Breast epithelium (tissue), 4 donors: ENCODE results near the gene CFTR. TPM values are rescaled to one million over a fixed set of nuclear protein-coding genes. Genes with fewer than 3 reads are reported as not detected.

Experiments
- DNase-seq, 2 donors: peaks; one replicate each; pipeline ENCODE4 v3.0.0-alpha.2; 2019; ENCODE audit warnings: low spot score in 2 of 2
- H3K27ac ChIP-seq, 2 donors: fragments of 200-600 bp; sonication (generic) in 1 of 2; one replicate each; pipeline ENCODE4 v1.5.1; 2016 to 2019; ENCODE audit warnings: mild to moderate bottlenecking in 1 of 2
- H3K27me3 ChIP-seq, 2 donors: fragments of 200-600 bp; sonication (generic) in 1 of 2; one replicate each; pipeline versions ENCODE4 v1.5.1 to v1.6.0; 2017 to 2019; ENCODE audit warnings: control low read depth in 1 of 2, mild to moderate bottlenecking in 1 of 2
- H3K36me3 ChIP-seq: fragments of 200-600 bp; one replicate; pipeline ENCODE4 v1.5.1; 2019
- H3K4me1 ChIP-seq, 2 donors: fragments of 200-600 bp; sonication (generic); one replicate each; pipeline ENCODE4 v1.5.1; 2016 to 2019; ENCODE audit warnings: control low read depth in 1 of 2
- H3K4me3 ChIP-seq, 3 donors: fragments of 200-600 bp; sonication (generic); 1 replicate in 2 of 3; 2 replicates in 1 of 3; pipeline ENCODE4 v1.5.1; 2016 to 2019; ENCODE audit warnings: mild to moderate bottlenecking in 3 of 3, moderate library complexity in 2 of 3
- H3K9me3 ChIP-seq, 2 donors: fragments of 200-600 bp; sonication (generic) in 1 of 2; one replicate each; pipeline ENCODE4 v1.5.1; 2016 to 2019; ENCODE audit warnings: control low read depth in 1 of 2
- CTCF ChIP-seq, 3 donors: fragments of 450-650 bp; IDR thresholded peaks; one replicate each; pipeline ENCODE4 v1.5.1; 2016 to 2017; ENCODE audit warnings: antibody characterized with exemption in 3 of 3, mild to moderate bottlenecking in 3 of 3, moderate library complexity in 3 of 3
- POLR2A ChIP-seq: fragments of 450-650 bp; IDR thresholded peaks from one replicate; pipeline ENCODE4 v1.6.1; 2016; ENCODE audit warnings: antibody characterized with exemption, mild to moderate bottlenecking, moderate library complexity
- POLR2AphosphoS5 ChIP-seq, 3 donors: sonication (generic); formaldehyde crosslinking; IDR thresholded peaks; one replicate each; pipeline ENCODE4 v1.6.1; 2017; ENCODE audit warnings: antibody characterized with exemption in 3 of 3
- intact Hi-C: fragments of 100-400 bp; cut with DNase I; formaldehyde crosslinking; loops from one replicate; pipeline ENCODE4 v1.15.1; 2023; ENCODE audit warnings: low total_unique reads
- total RNA-seq, 3 donors: library from RNA; depleted of rRNA; stranded (reverse); fragments of >200 nt; gene quantifications; one replicate each; pipeline ENCODE4 v1.1.0, GENCODE V29; 2016

Gene CFTR
- total RNA-seq, 3 donors from 2014 or later = 1.3 to 16.4 TPM; not detected in 1

- no peak for DNase-seq
- no peaks in the 10 kb centered on the region for H3K9me3 ChIP-seq
- no peaks in the 10 kb centered on the region for H3K36me3 ChIP-seq
- TF ChIP-seq POLR2A (no peak), CTCF (IDR thresholded peaks at IDR 0.05) (no peak), POLR2AphosphoS5 (IDR thresholded peaks at IDR 0.05) (no peak)
- no peaks in the 10 kb centered on the region for H3K4me1 ChIP-seq
- no peak overlapping the region for H3K27ac ChIP-seq
- no peak overlapping the region for H3K4me3 ChIP-seq
- no peaks in the 10 kb centered on the region for H3K27me3 ChIP-seq
- intact Hi-C loops = no loop called here
Measured at GRCh38 chr7:117564080-117564479, 84.3 kb downstream of the CFTR start.

- DNase-seq = no peak
- intact Hi-C loops = no loop called here
- no peaks in the 10 kb centered on the region for H3K27me3 ChIP-seq
- no peaks in the 10 kb centered on the region for H3K4me1 ChIP-seq
- no peaks in the 10 kb centered on the region for H3K9me3 ChIP-seq
- no peak overlapping the region for H3K27ac ChIP-seq
- H3K4me3 ChIP-seq = no peak overlapping the region
- TF ChIP-seq POLR2AphosphoS5 (IDR thresholded peaks at IDR 0.05) (no peak), POLR2A (no peak), CTCF (IDR thresholded peaks at IDR 0.05) (no peak)
- H3K36me3 ChIP-seq = no peaks in the 10 kb centered on the region
Measured at GRCh38 chr7:117564627-117565026, 84.8 kb downstream of the CFTR start.

GRCh38 chr7:117565226-117565625 lies 85.4 kb downstream of the CFTR start:
- intact Hi-C loops = no loop called here
- Histone ChIP-seq H3K36me3 (no peaks in the 10 kb centered on the region), H3K27ac (no peak overlapping the region), H3K9me3 (no peaks in the 10 kb centered on the region), H3K4me3 (no peak overlapping the region), H3K27me3 (no peaks in the 10 kb centered on the region), H3K4me1 (no peaks in the 10 kb centered on the region)
- TF ChIP-seq POLR2AphosphoS5 (IDR thresholded peaks at IDR 0.05) (no peak), POLR2A (no peak), CTCF (IDR thresholded peaks at IDR 0.05) (no peak)
- DNase-seq = no peak

- no peaks in the 10 kb centered on the region for H3K4me1 ChIP-seq
- no peaks in the 10 kb centered on the region for H3K9me3 ChIP-seq
- H3K27ac ChIP-seq = no peak overlapping the region
- H3K36me3 ChIP-seq = no peaks in the 10 kb centered on the region
- no peaks in the 10 kb centered on the region for H3K27me3 ChIP-seq
- no peak overlapping the region for H3K4me3 ChIP-seq
- DNase-seq = no peak
- intact Hi-C loops = no loop called here
- TF ChIP-seq POLR2A (no peak), POLR2AphosphoS5 (IDR thresholded peaks at IDR 0.05) (no peak), CTCF (IDR thresholded peaks at IDR 0.05) (no peak)
Measured at GRCh38 chr7:117567781-117568180, 88.0 kb downstream of the CFTR start.

- H3K36me3 ChIP-seq = no peaks in the 10 kb centered on the region
- H3K4me3 ChIP-seq = no peak overlapping the region
- no peaks in the 10 kb centered on the region for H3K9me3 ChIP-seq
- no peaks in the 10 kb centered on the region for H3K4me1 ChIP-seq
- no peak for DNase-seq
- H3K27ac ChIP-seq = no peak overlapping the region
- no peak for TF ChIP-seq POLR2AphosphoS5 (IDR thresholded peaks at IDR 0.05)
- no peak for TF ChIP-seq POLR2A
- TF ChIP-seq CTCF (IDR thresholded peaks at IDR 0.05) = no peak
- no peaks in the 10 kb centered on the region for H3K27me3 ChIP-seq
- intact Hi-C loops = no loop called here
Measured at GRCh38 chr7:117572856-117573620, 93.2 kb downstream of the CFTR start.
